Heart left ventricle (tissue), 16 donors: ENCODE results near the gene HOXA9. TPM values are rescaled to one million over a fixed set of nuclear protein-coding genes. Genes with fewer than 3 reads are reported as not detected.
A peak's percentile ranks its signal among the peaks of the same experiment; 100 is the strongest.

ENCODE experiments used
- ATAC-seq, 4 donors: fragments of 200-7000 bp; cut with Tn5 transposase; one replicate each; pipeline ENCODE4 v1.9.1; 2020 to 2022; ENCODE audit warnings: moderate library complexity in 4 of 4, mild to moderate bottlenecking in 3 of 4, moderate number of reproducible peaks in 1 of 4
- DNase-seq, 5 donors: peaks; one replicate each; pipeline ENCODE4 v3.0.0-alpha.2; 2020
- H3K27ac ChIP-seq, 12 donors: fragments of 200-600 bp; sonication (generic) in 4 of 12; one replicate each; pipeline versions ENCODE4 v1.5.0 to v1.8.0; 2016 to 2022; ENCODE audit warnings: mild to moderate bottlenecking in 2 of 12
- H3K27me3 ChIP-seq, 9 donors: fragments of 200-600 bp; sonication (generic) in 2 of 9; one replicate each; pipeline versions ENCODE4 v1.5.1 to v1.8.0; 2016 to 2022; ENCODE audit warnings: mild to moderate bottlenecking in 3 of 9
- H3K36me3 ChIP-seq, 9 donors: fragments of 200-600 bp; sonication (generic) in 2 of 9; one replicate each; pipeline versions ENCODE4 v1.5.0 to v1.8.0; 2018 to 2022; ENCODE audit warnings: mild to moderate bottlenecking in 2 of 9
- H3K4me1 ChIP-seq, 12 donors: fragments of 200-600 bp; sonication (generic) in 4 of 12; one replicate each; pipeline versions ENCODE4 v1.5.0 to v1.8.0; 2016 to 2022; ENCODE audit warnings: mild to moderate bottlenecking in 3 of 12
- H3K4me3 ChIP-seq, 12 donors: fragments of 200-600 bp; sonication (generic) in 4 of 12; one replicate each; pipeline versions ENCODE4 v1.5.0 to v1.8.0; 2017 to 2022; ENCODE audit warnings: mild to moderate bottlenecking in 9 of 12, moderate library complexity in 4 of 12
- H3K9me3 ChIP-seq, 12 donors: fragments of 200-600 bp; sonication (generic) in 4 of 12; one replicate each; pipeline versions ENCODE4 v1.5.0 to v1.8.0; 2016 to 2022; ENCODE audit warnings: mild to moderate bottlenecking in 1 of 12
- POLR2A ChIP-seq, 2 donors: fragments of 450-650 bp; IDR thresholded peaks; one replicate each; pipeline ENCODE4 v1.6.1; 2017; ENCODE audit warnings: antibody characterized with exemption in 2 of 2, mild to moderate bottlenecking in 2 of 2, moderate library complexity in 2 of 2
- WGBS, 4 donors: extraction: QIAGEN DNeasy Blood & Tissue Kit in 2 of 4; methylation state at CpG; one replicate each; pipeline versions ENCODE4 v1.1.5 to v1.1.7; 2013 to 2018; 5-methylcytosine and 5-hydroxymethylcytosine counted together
- intact Hi-C, 10 donors: fragments of 100-400 bp; cut with DNase I; formaldehyde crosslinking; loops; one replicate each; pipeline versions ENCODE4 v1.11.1 to v1.14.2; 2022
- polyA plus RNA-seq, 2 donors: library from polyadenylated mRNA; stranded (reverse); fragments of 200-250 nt; gene quantifications; one replicate each; pipeline ENCODE4 v1.2.3, GENCODE V29; 2013
- total RNA-seq, 9 donors: library from RNA; depleted of rRNA in 2 of 9; stranded (reverse); fragments of >200 nt in 2 of 9; fragmentation: NEBNext Ultra II Directional in 3 of 9; extraction: Animal tissue kit (Norgen Biotek cat#: 25700) in 3 of 9; gene quantifications; one replicate each; pipeline versions ENCODE4 v1.1.0 to v1.2.4, GENCODE V29; 2016 to 2023
- TF ChIP-seq, protein P1 (sequence below), 12 donors: fragments of 200-600 bp; sonication (generic) in 4 of 12; IDR thresholded peaks; one replicate each; pipeline versions ENCODE4 v1.5.0 to v1.8.0; 2018 to 2022; ENCODE audit warnings: antibody characterized with exemption in 12 of 12, mild to moderate bottlenecking in 5 of 12
- donor health status: ischemic (EF 13 %, LVEDD 7.1; RV severe dilation, severe dysfunction).
- donor health status: healthy with polysubstance abuse.
- donor health status: DM: no; HTN: yes; CAD: no.
- donor health status: DM: no; HTN: no; CAD: no.
- donor health status: ischemic (EF 25% LVEDD 6.9; RV normal size, moderate dysfunction).
- donor health status: ischemic (EF 25% LVEDD 5.7; RV mildly dilated, moderate dysfunction).
- donor health status: healthy.
- donor health status: DM: yes; HTN: yes; CAD: no.
- donor health status: ischemic (EF 35%, LVEDD 5.7; RV mildly dilated, moderate dysfunction).
- donor health status: nonischemic (EF 11% LVEDD 7.7; RV severe dilation, severe dysfunction).
- donor health status: DM: yes; HTN: yes; CAD: no.
- donor health status: PGD.
- donor health status: ischemic (EF 29% LVEDD 5.4; RV normal size, mild dysfunction).
- donor health status: nonischemic (EF 23%, LVEDD 6.1; RV moderate dilation, normal function).

Gene HOXA9
- total and polyA plus RNA-seq, 11 donors = 0.29 TPM; not detected in 10

- Histone ChIP-seq H3K27me3 (peaks cover 28 to 99% (median 78%) of the 10 kb centered on the region in 9 donors), H3K9me3 (no peaks in the 10 kb centered on the region), H3K27ac (peak overlapping the region in 6 of 12 donors; percentile 12 to 68 (median 55)), H3K4me1 (peaks cover 0 to 3% (median 0%) of the 10 kb centered on the region in 12 donors), H3K36me3 (no peaks in the 10 kb centered on the region), H3K4me3 (peak overlapping the region in 2 of 12 donors; percentile 30 to 49)
- DNase-seq (no peak), ATAC-seq (no peak)
- intact Hi-C loops = no loop called here
- TF ChIP-seq POLR2A (IDR thresholded peaks at IDR 0.05) = no peak
- TF ChIP-seq, protein P1, sequence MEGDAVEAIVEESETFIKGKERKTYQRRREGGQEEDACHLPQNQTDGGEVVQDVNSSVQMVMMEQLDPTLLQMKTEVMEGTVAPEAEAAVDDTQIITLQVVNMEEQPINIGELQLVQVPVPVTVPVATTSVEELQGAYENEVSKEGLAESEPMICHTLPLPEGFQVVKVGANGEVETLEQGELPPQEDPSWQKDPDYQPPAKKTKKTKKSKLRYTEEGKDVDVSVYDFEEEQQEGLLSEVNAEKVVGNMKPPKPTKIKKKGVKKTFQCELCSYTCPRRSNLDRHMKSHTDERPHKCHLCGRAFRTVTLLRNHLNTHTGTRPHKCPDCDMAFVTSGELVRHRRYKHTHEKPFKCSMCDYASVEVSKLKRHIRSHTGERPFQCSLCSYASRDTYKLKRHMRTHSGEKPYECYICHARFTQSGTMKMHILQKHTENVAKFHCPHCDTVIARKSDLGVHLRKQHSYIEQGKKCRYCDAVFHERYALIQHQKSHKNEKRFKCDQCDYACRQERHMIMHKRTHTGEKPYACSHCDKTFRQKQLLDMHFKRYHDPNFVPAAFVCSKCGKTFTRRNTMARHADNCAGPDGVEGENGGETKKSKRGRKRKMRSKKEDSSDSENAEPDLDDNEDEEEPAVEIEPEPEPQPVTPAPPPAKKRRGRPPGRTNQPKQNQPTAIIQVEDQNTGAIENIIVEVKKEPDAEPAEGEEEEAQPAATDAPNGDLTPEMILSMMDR (IDR thresholded peaks at IDR 0.05) = no peak
- WGBS, 4 donors = 11 to 45% (median 24%) methylated on average over 13 to 14 of the region's 14 CpGs
Observed at GRCh38 chr7:27123007-27123476, 42.3 kb downstream of the HOXA9 start.

DNA sequence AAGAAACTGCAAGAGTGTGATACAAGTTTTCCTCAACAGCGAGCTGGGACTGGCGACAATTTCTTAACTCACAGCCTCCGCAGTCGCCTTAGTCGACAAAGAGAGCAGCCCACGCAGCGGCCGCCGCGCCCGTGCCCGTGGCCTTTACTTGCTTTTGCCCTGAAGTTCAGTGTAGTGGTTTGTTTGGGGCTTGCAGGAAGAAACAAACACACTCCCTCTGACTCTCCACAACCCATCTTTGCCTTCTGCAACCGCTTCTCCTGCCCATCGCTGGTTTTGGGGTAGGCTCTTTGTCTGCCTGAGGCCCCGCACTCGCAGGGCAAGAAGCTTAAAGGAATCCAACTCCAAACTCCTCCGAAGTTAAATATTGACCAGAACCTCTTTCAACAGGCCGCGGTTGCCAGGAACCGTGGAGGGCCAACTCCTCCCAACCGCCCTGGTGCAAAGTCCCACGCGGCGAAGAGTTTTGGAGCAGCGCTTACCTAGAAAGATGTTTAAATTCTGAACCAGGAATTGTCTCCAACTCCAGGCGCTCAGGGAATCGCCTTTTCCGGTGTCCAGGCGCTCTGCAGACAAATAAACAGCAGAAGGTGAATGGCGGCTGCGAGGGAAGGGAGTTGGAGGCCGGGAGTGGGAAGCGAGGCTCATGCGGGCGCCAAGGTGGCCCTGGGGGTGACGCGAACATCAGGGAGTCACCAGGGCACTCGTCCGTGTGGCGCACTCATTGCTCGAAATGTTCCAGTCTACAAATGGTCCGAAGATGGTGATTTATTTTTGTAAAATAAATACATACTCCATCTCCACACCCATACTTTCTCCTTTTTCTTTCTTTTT lies 43.0 kb downstream of the HOXA9 start:
- intact Hi-C loops = no loop called here
- Histone ChIP-seq H3K4me1 (peaks cover 0 to 5% (median 0%) of the 10 kb centered on the region in 12 donors), H3K36me3 (no peaks in the 10 kb centered on the region), H3K4me3 (peak overlapping the region in 7 of 12 donors; percentile 2 to 49 (median 32)), H3K27me3 (peaks cover 34 to 99% (median 82%) of the 10 kb centered on the region in 9 donors), H3K27ac (peak overlapping the region in 8 of 12 donors; percentile 12 to 68 (median 50)), H3K9me3 (no peaks in the 10 kb centered on the region)
- no peak for TF ChIP-seq POLR2A (IDR thresholded peaks at IDR 0.05)
- TF ChIP-seq, protein P1 (IDR thresholded peaks at IDR 0.05) = no peak
- no peak for DNase-seq
- no peak for ATAC-seq
- WGBS, 4 donors = 7 to 28% (median 17%) methylated on average over 42 of the region's 42 CpGs

- peak overlapping the region in 7 of 12 donors; percentile 2 to 49 (median 32) for H3K4me3 ChIP-seq
- intact Hi-C loops = no loop called here
- peaks cover 0 to 7% (median 0%) of the 10 kb centered on the region in 12 donors for H3K4me1 ChIP-seq
- H3K27me3 ChIP-seq = peaks cover 34 to 99% (median 80%) of the 10 kb centered on the region in 9 donors
- 26 to 34% (median 29%) methylated on average over 7 of the region's 7 CpGs for WGBS, 4 donors
- H3K27ac ChIP-seq = peak overlapping the region in 6 of 12 donors; percentile 45 to 68 (median 57)
- no peaks in the 10 kb centered on the region for H3K36me3 ChIP-seq
- no peaks in the 10 kb centered on the region for H3K9me3 ChIP-seq
- no peak for DNase-seq
- TF ChIP-seq POLR2A (IDR thresholded peaks at IDR 0.05) = no peak
- TF ChIP-seq, protein P1 (IDR thresholded peaks at IDR 0.05) = no peak
- no peak for ATAC-seq
Observed at GRCh38 chr7:27121684-27122076, 43.7 kb downstream of the HOXA9 start.

GRCh38 chr7:27119412-27119911 lies 45.9 kb downstream of the HOXA9 start:
- H3K4me1 ChIP-seq = peaks cover 0 to 16% (median 0%) of the 10 kb centered on the region in 12 donors
- peak overlapping the region in 3 of 12 donors; percentile 75 to 93 (median 79) for H3K27ac ChIP-seq
- intact Hi-C loops = no loop called here
- no peak for ATAC-seq
- H3K4me3 ChIP-seq = no peak overlapping the region
- TF ChIP-seq, protein P1 (IDR thresholded peaks at IDR 0.05) = no peak
- TF ChIP-seq POLR2A (IDR thresholded peaks at IDR 0.05) = no peak
- no peaks in the 10 kb centered on the region for H3K36me3 ChIP-seq
- no peaks in the 10 kb centered on the region for H3K9me3 ChIP-seq
- DNase-seq = no peak
- WGBS, 4 donors = 27 to 40% (median 32%) methylated on average over 1 of the region's 1 CpG
- H3K27me3 ChIP-seq = peaks cover 35 to 98% (median 81%) of the 10 kb centered on the region in 9 donors
